HepG2 (cell line): ENCODE measurements around the gene F12. TPM values are rescaled to one million over a fixed set of nuclear protein-coding genes. Genes with fewer than 3 reads are reported as not detected.
A peak's percentile ranks its signal among the peaks of the same experiment; 100 is the strongest.

ENCODE experiments used
- ATAC-seq: fragments of 200-7000 bp; cut with Tn5 transposase; 3 replicates; pipeline ENCODE4 v1.9.1; 2020; ENCODE audit warnings: mild to moderate bottlenecking, moderate library complexity
- BruUV-seq: library from RNA; stranded (reverse); fragments of 400-500 nt; replicated peaks from 2 replicates; lab custom pipeline; 2021; lab: Mats Ljungman, UMichigan
- CTCF ChIA-PET: fragments of 300-600 bp; formaldehyde crosslinking; extraction: SDS; loops from one replicate; lab custom pipeline; 2021; ENCODE audit warnings: low total read pairs, inconsistent platforms, low intra/inter-chr PET ratio; lab: Yijun Ruan, JAX
- POLR2A ChIA-PET: fragments of 350-600 bp; sonication (Branson Sonifier 250); formaldehyde crosslinking; loops from one replicate; lab custom pipeline; 2020; ENCODE audit warnings: antibody characterized with exemption, inconsistent platforms; lab: Yijun Ruan, JAX
- DNase-seq: peaks from one replicate; pipeline ENCODE4 v3.0.0-alpha.2; 2015; ENCODE audit warnings: low spot score
- FAIRE-seq: peaks from 3 replicates; lab custom pipeline; 2011; peaks lifted over from hg19 to GRCh38; lab: Jason Lieb, UNC
- H2AFZ ChIP-seq: one replicate; pipeline ENCODE4 v1.6.1; 2011; ENCODE audit warnings: low read length, inconsistent platforms
- H3K27ac ChIP-seq: fragments of 300-600 bp; 3 replicates; pipeline ENCODE4 v1.8.0; 2011; ENCODE audit warnings: mixed run types, mild to moderate bottlenecking, mixed read lengths, low read length, inconsistent platforms; ENCODE audit not compliant: insufficient read depth; ENCODE audit errors: extremely low read length
- H3K27me3 ChIP-seq, 2 experiments: fragments of 200-600 bp in 1 of 2; 2 replicates in 1 of 2; 3 replicates in 1 of 2; pipeline versions ENCODE4 v1.6.0 to v1.8.0; 2011; ENCODE audit warnings: low read length in 2 of 2, mild to moderate bottlenecking in 2 of 2, moderate library complexity in 2 of 2, inconsistent platforms in 1 of 2; ENCODE audit not compliant: insufficient read depth in 2 of 2, control insufficient read depth in 1 of 2
- H3K36me3 ChIP-seq, 2 experiments: fragments of 200-600 bp in 1 of 2; replicated peaks in 1 of 2; 2 replicates in 1 of 2; 3 replicates in 1 of 2; pipeline versions ENCODE4 v1.5.1 to v1.8.0; 2011; ENCODE audit warnings: low read length in 2 of 2, inconsistent platforms in 1 of 2; ENCODE audit not compliant: insufficient read depth in 2 of 2, control insufficient read depth in 1 of 2
- H3K4me1 ChIP-seq: 2 replicates; pipeline ENCODE4 v1.5.1; 2012; ENCODE audit warnings: low read length, inconsistent platforms; ENCODE audit not compliant: insufficient read depth
- H3K4me2 ChIP-seq: 2 replicates; pipeline ENCODE4 v1.6.0; 2011; ENCODE audit warnings: low read depth, low read length, inconsistent platforms
- H3K4me3 ChIP-seq, 3 experiments: fragments of 200-600 bp in 1 of 3; sonication (generic), shearing (Covaris generic) in 1 of 3; replicated peaks in 1 of 3; 2 replicates each; pipeline ENCODE4 v1.5.1; 2011 to 2016; ENCODE audit warnings: low read length in 3 of 3, inconsistent platforms in 2 of 3, low read depth in 2 of 3, mild to moderate bottlenecking in 2 of 3, control low read depth in 1 of 3, mixed read lengths in 1 of 3; ENCODE audit not compliant: insufficient read depth in 1 of 3
- H3K79me2 ChIP-seq: one replicate; pipeline ENCODE4 v1.6.1; 2011; ENCODE audit warnings: low read length, inconsistent platforms; ENCODE audit not compliant: insufficient read depth
- H3K9ac ChIP-seq: 2 replicates; pipeline ENCODE4 v1.6.0; 2011; ENCODE audit warnings: mild to moderate bottlenecking, low read depth, low read length, inconsistent platforms; ENCODE audit not compliant: insufficient read depth
- H3K9me3 ChIP-seq: 2 replicates; pipeline ENCODE4 v1.5.1; 2012; ENCODE audit warnings: mild to moderate bottlenecking, low read length
- H4K20me1 ChIP-seq: 2 replicates; pipeline ENCODE4 v1.6.0; 2011; ENCODE audit warnings: inconsistent platforms, mild to moderate bottlenecking, low read length, moderate library complexity; ENCODE audit not compliant: insufficient read depth
- AGO1 ChIP-seq: fragments of 200-400 bp; formaldehyde crosslinking; IDR thresholded peaks from 2 replicates; pipeline ENCODE4 v1.6.1; 2017; ENCODE audit warnings: mild to moderate bottlenecking, low read depth, low read length, moderate library complexity; ENCODE audit not compliant: poor library complexity, severe bottlenecking
- AGO2 ChIP-seq: fragments of 200-400 bp; formaldehyde crosslinking; optimal IDR thresholded peaks from 2 replicates; pipeline ENCODE3; 2017; ENCODE audit warnings: mild to moderate bottlenecking, low read depth, low read length, moderate library complexity
- NFRKB ChIP-seq: fragments of 450-650 bp; IDR thresholded peaks from 2 replicates; pipeline ENCODE4 v1.6.1; 2017
- POLR2G ChIP-seq: fragments of 200-400 bp; formaldehyde crosslinking; IDR thresholded peaks from 2 replicates; pipeline ENCODE4 v1.6.1; 2018; ENCODE audit warnings: mild to moderate bottlenecking, low read depth, low read length, moderate library complexity
- RCOR2 ChIP-seq: IDR thresholded peaks from 2 replicates; pipeline ENCODE4 v1.6.1; 2016; ENCODE audit warnings: missing biosample characterization, missing genetic modification reagents
- RERE ChIP-seq: IDR thresholded peaks from 2 replicates; pipeline ENCODE4 v1.6.1; 2016; ENCODE audit warnings: low read depth, missing genetic modification reagents, missing compliant biosample characterization
- TCF7L2 ChIP-seq: IDR thresholded peaks from 2 replicates; pipeline ENCODE4 v1.6.1; 2011; ENCODE audit warnings: mild to moderate bottlenecking, low read depth, low read length, moderate library complexity
- THAP8 ChIP-seq: sonication (generic); formaldehyde crosslinking; IDR thresholded peaks from 2 replicates; pipeline ENCODE4 v1.5.1; 2020; ENCODE audit warnings: missing genetic modification reagents, mild to moderate bottlenecking, borderline replicate concordance
- ZNF296 ChIP-seq: sonication (generic); formaldehyde crosslinking; conservative IDR thresholded peaks from 2 replicates; pipeline ENCODE4 v1.5.0; 2020; ENCODE audit warnings: mild to moderate bottlenecking, missing genetic modification reagents
- ZNF331 ChIP-seq: sonication (generic); formaldehyde crosslinking; IDR thresholded peaks from 2 replicates; pipeline ENCODE4 v1.4.0; 2020; ENCODE audit warnings: missing genetic modification reagents
- ZNF646 ChIP-seq: sonication (generic); formaldehyde crosslinking; IDR thresholded peaks from 2 replicates; pipeline ENCODE4 v1.9.0; 2021; ENCODE audit warnings: mild to moderate bottlenecking, missing genetic modification reagents
- WGBS: methylation state at CpG from one replicate; pipeline ENCODE4 v1.1.6; 2017; ENCODE audit warnings: low lambda C conversion rate; 5-methylcytosine and 5-hydroxymethylcytosine counted together
- in situ Hi-C: cut with HindIII; loops from 2 replicates; pipeline ENCODE4 v1.10.0; 2017; ENCODE audit warnings: low pct_unique_long_range_greater_than_20kb; ENCODE audit not compliant: extremely low pct_ligation_motif_present
- intact Hi-C: fragments of 100-400 bp; cut with micrococcal nuclease; formaldehyde crosslinking; loops from one replicate; pipeline ENCODE4 v1.10.0; 2022; ENCODE audit not compliant: unreplicated experiment
- polyA plus RNA-seq, 8 experiments: library from polyadenylated mRNA; depleted of rRNA in 3 of 8; stranded (reverse) in 7 of 8; unstranded in 1 of 8; fragments of >200 nt; fragmentation: Illumina TruSeq in 4 of 8; extraction: Trizol in 4 of 8; gene quantifications; 2 replicates each; pipeline versions ENCODE4 v1.2.1 to v1.2.3, GENCODE V29; 2011 to 2016; ENCODE audit warnings: low read depth in 4 of 8, missing spikeins in 1 of 8, mixed read lengths in 1 of 8; ENCODE audit not compliant: insufficient read depth in 1 of 8
- total RNA-seq, 5 experiments: library from RNA; depleted of rRNA; stranded (reverse); fragments of >200 nt; fragmentation: Illumina TruSeq; extraction: Trizol; gene quantifications; 2 replicates each; pipeline ENCODE4 v1.2.3, GENCODE V29; 2016; ENCODE audit warnings: low read depth in 1 of 5

Gene F12
- total and polyA plus RNA-seq, 2 of the 13 experiments (the other 11 are each of a cell fraction or from before 2014, with no cell fraction given), result 2.5 to 3.0 TPM

GRCh38 chr5:177432839-177433657 lies 23.7 kb upstream of the F12 start:
- BruUV-seq, result no TSS peak
- no peak for FAIRE-seq
- Histone ChIP-seq H3K9me3 (no peaks in the 10 kb centered on the region), H2AFZ (no peak overlapping the region), H3K27ac (no peak overlapping the region), H3K27me3 (no peaks in the 10 kb centered on the region), H3K9ac (no peak overlapping the region), H3K79me2 (peaks cover 3% of the 10 kb centered on the region), H3K4me3 (no peak overlapping the region), H3K4me1 (peaks cover 46% of the 10 kb centered on the region), H4K20me1 (no peaks in the 10 kb centered on the region), H3K36me3 (peaks cover 22 to 27% of the 10 kb centered on the region in 2 experiments; a peak in 4 of 5 replicates), H3K4me2 (no peak overlapping the region)
- WGBS, result 100% methylated on average over 12 of the region's 25 CpGs
- ChIA-PET CTCF (no interaction called here), POLR2A (interaction anchor here (0.7 kb wide), 1 partner anchor 65 kb away, joined by 3 read pairs; the partner anchor contains the start of gene PDLIM7)
- in situ Hi-C loops, result no loop called here
- ATAC-seq, result no peak
- DNase-seq, result no peak
- intact Hi-C loops, result no loop called here
- TF ChIP-seq RCOR2 (CRISPR knock-in tag) (no peak), NFRKB (no peak), ZNF331 (CRISPR knock-in tag) (no peak), THAP8 (CRISPR knock-in tag) (no peak), TCF7L2 (no peak), AGO2 (peak; percentile 79), ZNF296 (CRISPR knock-in tag) (no peak), ZNF646 (CRISPR knock-in tag) (no peak), AGO1 (peak; percentile 24), RERE (no peak), POLR2G (0 out of 2 replicates have a peak, but pooled peaks have one; percentile 34)
